CD4-positive, alpha-beta T cell treated with Interleukin-1 beta for 1 hour (primary cell): Measurements from ENCODE around the gene IL24.
"Not testable (repeated sequence)": the region's sequence is repeated elsewhere in the genome, so short reads cannot be mapped to it uniquely, and the experiment has no call there.

Experiments
- DNase-seq, 2 donors: peaks; one replicate each; pipeline ENCODE4 v3.0.0-alpha.2; 2020 to 2022

The IL24 gene, protein sequence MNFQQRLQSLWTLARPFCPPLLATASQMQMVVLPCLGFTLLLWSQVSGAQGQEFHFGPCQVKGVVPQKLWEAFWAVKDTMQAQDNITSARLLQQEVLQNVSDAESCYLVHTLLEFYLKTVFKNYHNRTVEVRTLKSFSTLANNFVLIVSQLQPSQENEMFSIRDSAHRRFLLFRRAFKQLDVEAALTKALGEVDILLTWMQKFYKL

DNA sequence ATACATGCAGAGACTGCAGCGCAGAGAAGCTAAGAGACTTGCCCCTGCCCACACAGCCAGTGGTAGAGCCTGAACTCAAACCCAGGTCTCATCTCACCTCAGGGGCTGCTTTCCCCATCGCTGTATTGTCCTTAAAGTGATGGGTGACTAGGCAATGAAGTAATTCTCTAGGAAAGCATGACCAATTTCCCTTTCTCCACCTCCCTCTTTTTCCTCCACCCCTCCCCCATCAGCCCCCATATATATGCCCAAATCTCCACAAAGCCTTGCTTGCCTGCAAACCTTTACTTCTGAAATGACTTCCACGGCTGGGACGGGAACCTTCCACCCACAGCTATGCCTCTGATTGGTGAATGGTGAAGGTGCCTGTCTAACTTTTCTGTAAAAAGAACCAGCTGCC is at the start of gene IL24:
IL24 (plus strand) TSS at position 269 of the 400 bp plus-strand sequence. CDS start 390 bp downstream, outside the sequence.
- DNase-seq, result no peak

DNA sequence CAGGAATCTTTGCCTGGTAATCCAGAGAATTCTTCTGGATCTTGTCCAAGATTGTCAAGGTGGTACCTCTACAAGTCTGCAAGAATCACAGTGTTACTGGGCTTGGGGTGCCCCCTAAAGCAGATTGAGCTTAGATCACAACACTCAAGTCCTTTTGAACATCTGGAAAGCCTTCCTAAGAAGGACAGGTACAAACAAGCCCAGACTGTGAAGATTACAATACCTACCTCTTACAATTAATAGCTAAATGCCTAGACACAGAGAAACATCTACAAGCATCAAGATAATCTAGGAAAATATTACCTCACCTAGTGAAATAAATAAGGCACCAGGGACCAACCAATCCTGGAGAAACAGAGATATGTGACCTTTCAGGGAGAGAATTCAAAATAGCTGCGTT is 49.3 kb upstream of the IL24 start:
- no peak for DNase-seq

DNA sequence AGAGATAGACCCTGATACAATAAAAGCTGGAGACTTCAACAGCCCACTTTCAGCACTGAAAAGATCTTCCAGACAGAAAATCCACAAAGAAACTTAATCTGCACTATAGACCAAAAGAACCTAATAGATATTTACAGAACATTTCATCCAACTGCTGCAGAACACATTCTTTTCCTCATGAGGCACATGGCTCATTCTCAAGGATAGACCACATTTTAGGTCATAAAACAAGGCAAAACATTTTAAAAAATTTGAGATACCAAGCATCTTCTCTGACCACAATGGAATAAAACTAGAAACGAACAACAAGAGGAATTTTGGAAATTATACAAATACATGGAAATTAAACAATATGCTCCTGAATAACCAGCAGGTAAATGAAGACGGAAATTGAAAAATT is 46.8 kb upstream of the IL24 start:
- DNase-seq, result no peak

DNA sequence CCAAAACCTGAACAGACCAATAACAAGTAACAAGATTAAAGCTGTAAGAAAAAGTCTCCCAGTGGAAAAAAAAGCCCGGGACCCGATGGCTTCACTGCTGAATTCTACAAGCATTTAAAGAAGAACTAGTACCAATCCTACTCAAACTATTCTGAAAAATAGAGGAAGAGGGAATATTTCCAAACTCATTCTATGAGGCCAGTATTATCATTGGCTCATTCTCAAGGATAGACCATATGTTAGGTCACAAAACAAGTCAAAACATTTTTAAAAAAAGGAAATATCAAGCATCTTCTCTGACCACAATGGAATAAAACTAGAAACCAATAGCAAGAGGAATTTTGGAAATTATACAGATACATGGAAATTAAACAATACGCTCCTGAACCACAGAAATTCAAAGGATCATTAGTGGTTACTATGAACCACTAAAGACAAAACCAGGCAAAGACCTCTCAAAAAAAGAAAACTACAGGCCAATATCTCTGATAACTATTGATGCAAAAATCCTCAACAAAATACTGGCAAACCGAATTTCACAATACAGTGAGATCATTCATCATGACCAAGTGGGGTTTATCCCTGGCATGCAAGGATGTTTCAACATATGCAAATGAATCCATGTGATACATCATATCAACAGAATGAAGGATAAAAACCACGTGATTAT is 45.8 kb upstream of the IL24 start:
- no peak for DNase-seq

DNA sequence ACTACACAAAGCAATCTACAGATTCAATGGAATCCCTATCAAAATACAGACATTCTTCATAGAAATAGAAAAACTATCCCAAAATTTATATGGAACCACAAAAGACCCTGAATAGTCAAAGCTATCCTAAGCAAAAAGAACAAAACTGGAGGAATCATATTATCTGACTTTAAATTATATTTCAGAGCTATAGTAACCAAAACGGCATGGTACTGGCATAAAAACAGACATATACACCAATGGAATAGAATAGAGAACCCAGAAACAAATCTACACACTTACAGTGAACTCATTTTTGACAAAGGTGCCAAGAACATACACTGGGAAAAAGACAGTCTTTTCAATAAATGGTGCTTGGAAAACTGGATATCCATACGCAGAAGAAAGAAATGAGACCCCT is 44.6 kb upstream of the IL24 start:
- DNase-seq, result not testable (repeated sequence)

DNA sequence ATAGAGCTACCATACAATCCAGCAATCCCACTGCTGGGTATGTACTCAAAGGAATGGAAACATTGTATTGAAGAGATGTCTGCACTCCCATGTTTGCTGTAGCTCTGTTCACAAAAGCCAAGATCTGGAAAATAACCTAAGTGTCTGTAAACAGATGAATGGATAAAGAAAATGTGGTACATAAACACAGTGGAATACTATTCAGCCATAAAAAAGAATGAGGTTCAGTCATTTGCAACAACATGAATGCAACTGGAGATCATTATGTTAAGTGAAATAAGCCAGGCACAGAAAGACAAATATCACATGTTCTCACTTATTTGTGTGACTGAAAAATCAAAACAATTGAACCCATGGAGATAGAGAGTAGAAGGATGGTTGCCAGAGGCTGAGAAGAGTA is 43.5 kb upstream of the IL24 start:
- DNase-seq, result not testable (repeated sequence)

DNA sequence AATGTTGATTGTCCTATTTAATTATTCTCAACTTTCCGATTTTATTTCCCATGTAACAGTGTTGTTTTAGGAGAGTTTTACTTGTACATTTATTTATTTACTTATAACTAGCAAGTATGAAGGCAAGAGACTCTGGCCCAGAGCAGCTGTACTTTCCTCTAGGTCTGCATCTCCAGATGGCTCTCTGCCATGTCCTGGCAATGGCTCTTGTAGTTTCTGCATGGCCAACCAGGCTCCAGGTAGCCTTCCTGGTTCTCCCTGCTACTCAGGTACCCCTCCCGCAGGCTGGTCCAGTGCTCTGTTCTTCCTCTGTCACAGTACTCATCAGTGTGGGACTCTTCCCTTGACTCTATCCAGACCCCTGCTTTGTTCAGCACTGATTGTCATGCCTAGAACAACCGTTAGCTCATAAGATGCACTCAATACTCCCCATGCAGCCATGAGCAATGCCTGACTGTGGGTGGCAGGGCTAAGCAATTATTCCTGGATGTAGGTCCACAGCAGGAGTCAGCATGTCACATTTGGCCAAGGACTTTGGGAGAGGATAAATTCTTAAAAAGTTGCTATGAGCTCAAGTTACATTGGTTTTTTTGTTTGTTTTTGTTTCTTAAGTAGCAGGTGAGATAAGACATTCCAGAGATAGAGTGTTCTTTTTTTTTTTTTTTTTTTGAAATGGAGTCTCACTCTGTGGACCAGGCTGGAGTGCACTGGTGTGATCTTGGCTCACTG is 42.7 kb upstream of the IL24 start:
- no peak for DNase-seq

DNA sequence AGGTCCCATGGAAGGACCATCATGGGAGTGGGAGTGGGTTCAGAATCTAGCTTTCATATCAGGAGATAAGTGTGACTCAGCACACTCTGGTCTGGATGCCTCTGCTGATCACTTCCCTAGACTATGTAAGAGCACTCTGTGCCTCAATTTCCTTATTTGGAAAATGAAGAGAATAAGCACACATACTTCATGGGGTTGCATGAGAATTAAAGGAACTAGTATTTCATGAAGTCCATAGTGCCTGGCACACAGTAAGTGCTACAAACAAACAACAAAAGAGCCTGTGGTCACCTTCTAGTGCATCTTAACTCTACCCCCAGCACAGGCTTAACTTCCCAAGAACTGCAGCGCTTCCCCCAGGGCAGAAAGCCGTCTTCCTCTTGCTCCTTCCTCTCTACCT is 41.4 kb upstream of the IL24 start:
- DNase-seq, result no peak

DNA sequence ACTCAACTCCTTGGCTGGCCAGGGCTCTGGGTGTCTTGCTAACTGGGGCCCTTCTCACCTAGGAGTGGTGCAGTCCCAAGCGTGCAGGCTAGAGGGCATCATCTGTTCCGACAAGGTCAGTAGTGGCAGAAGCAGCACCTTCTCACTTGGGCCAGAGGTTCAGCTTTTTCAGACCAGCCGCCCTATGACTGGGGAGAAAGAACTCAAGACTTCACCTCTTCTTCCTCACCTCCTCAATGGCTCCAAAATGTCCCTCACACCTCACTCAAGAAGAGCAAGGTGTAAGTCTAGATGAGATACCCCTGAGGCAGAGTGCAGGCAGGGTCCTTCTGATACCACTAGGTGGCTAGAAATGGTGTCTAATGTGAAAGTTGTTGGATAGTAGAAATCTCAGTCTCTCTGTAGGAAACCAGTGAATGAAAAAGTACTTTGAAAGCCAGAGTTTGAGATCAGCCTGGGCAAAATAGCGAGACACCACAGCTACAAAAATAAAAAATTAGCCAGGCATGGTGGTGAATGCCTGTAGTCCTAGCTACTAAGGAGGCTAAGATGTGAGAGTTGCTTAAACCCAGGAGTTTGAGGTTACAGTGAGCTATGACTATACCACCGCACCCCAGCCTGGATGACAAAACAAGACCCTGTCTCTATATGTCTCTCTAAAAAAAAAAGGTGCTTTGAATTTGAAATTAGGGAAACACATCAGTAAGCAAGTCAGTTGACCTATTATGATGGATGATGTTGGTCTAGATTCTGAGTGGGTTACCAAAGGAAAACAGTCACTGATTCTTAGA is 40.4 kb upstream of the IL24 start:
- DNase-seq, result peak; percentile 1 to 11

DNA sequence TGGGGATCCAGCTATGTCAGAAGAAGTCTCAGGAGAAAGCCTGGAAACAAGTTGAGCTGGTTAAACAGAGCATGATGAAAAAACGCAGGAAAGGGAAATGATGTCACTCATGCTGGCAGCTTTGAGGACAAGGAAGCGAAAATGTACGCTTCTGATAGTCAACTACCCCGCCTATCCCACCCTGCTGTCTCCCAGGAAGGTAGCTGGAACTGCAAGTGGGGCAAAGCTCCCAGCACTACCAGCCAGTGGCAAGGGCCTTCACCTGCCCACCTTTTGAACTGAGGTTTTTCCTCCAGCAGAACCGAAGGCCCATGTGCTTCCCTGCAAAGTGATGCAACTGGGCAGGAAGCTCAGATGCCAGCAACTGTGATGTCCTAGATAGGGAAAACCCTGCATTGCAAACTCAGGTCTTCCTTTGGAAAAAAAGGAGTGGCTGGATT is 38.1 kb upstream of the IL24 start:
- peak in 1 of 2 donors; percentile 7 for DNase-seq

DNA sequence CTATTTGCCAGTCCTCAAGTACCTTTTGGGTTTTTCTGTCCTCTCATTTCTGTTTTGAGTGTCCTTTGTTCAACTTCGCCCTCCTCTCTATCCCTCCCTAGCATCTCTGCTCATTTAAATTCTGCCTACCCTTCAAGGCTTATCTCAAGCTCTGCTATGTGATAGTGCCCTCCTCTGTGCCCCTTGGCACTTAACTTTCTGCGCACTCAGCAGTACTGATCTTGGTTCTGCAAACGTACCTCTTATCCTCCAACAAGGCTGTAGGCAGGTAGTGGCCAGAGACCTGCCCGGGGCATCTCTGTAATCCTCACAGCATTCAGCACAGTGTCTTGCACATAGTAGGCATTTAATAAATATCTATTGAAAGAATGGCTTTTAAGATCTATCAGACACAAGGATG is 37.1 kb upstream of the IL24 start:
- no peak for DNase-seq

DNA sequence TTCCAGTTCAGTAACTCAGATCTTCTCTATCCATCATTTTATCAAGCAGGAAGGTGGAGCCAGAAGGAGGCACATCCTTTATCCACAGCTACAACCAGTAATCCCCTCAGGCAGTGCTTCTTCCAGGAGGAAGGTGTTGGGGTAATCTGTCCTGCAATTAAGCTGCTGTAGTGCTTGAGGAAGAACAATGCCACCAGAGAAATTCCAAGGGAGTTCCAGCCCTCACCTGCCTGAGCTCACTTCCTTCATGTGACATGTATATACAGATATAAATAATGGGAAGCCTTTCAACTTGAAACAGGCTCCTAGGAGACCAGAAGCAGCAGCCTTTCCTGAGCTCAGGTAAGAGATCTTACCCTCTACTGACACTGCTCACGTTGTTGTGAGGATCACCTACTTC is 34.0 kb upstream of the IL24 start:
- DNase-seq, result no peak

DNA sequence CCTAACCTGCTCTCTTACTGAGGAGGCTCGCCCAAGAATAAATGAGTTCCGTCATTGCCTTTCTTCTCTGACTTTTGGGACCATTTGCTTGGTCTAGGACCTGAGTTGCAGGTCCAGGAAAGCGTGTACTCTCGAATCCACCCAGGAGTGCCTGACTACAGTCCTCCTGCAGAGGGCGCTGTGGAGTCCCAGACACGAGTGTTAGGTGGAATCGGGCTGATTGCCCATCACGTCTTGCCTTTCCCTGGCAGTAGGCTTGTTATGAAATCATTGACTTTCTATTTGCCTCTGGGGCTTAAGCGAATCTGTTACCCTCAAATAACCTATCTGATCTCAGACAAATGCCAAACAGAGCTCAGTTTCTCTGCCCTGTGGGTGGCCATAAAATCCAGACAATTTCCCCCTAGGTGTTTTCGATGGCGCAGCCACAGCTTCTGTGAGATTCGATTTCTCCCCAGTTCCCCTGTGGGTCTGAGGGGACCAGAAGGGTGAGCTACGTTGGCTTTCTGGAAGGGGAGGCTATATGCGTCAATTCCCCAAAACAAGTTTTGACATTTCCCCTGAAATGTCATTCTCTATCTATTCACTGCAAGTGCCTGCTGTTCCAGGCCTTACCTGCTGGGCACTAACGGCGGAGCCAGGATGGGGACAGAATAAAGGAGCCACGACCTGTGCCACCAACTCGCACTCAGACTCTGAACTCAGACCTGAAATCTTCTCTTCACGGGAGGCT is 32.1 kb upstream of the IL24 start, which contains the start of gene IL20:
IL20 (plus strand) TSS at position 685 of the 733 bp plus-strand sequence. CDS start 230 bp downstream, outside the sequence.
- peak; percentile 78 to 82 for DNase-seq

DNA sequence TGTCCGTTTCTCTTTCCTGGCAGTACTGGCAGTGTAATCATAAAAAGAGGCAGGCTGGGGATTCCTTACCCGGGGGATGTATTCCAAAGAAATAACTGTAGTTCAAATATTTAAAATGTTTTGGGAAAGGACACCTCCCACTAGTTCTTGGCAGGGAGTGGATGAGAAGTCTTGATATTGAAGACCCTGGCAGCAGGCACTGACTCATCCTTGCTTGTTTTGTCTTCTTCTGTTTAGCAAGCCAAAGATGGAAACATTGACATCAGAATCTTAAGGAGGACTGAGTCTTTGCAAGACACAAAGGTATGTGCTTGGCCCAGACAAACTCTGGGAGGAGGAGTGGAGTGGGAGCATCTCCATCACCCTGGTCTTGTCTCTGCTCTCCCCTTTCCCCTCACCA is 31.2 kb upstream of the IL24 start:
- DNase-seq, result no peak

DNA sequence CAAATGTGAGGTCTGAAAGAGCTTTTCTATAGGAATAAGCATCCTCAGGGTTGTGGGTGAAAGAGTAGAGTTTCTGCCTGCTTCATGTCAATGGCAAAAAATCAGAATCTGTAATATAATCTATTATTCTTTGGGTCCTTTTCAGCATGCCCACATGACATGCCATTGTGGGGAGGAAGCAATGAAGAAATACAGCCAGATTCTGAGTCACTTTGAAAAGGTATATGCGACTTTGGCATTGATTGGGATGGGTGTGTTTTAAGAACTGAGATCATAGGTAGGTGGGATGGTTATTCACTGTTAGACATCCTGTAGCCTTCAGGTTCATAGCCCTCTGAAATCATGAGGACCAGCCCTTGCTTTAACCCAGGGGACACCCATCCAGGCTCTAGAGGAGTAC is 30.0 kb upstream of the IL24 start:
- DNase-seq, result no peak

DNA sequence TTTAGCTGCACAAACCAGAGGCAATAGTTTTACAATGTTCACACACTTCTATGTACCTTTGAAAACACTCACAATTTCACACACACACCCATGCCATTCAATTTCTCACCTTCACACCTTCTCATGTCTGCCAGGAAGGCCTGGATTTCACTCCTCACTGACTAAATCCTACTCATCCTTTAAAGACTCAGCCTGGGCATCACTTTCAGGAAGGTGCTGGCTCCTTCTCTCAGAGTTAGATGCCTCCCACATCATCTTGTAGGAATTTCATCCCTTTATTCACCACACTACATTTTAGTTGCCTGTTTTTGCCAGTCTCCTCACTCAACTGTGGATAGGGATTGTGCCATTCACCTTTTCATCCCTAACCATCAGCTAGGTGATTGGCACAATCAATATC is 29.5 kb upstream of the IL24 start:
- DNase-seq, result no peak

DNA sequence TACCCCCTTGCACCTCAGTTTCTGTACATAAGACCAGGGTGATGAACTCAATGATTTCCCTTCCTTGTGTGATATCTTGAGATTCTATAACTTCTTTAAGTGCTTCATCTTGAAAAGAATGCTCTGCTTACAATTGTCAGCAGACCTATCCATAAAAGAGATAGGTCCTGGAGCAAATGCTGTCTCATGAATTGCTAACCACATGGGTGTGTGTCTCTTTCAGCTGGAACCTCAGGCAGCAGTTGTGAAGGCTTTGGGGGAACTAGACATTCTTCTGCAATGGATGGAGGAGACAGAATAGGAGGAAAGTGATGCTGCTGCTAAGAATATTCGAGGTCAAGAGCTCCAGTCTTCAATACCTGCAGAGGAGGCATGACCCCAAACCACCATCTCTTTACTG is 29.0 kb upstream of the IL24 start:
- DNase-seq, result no peak

DNA sequence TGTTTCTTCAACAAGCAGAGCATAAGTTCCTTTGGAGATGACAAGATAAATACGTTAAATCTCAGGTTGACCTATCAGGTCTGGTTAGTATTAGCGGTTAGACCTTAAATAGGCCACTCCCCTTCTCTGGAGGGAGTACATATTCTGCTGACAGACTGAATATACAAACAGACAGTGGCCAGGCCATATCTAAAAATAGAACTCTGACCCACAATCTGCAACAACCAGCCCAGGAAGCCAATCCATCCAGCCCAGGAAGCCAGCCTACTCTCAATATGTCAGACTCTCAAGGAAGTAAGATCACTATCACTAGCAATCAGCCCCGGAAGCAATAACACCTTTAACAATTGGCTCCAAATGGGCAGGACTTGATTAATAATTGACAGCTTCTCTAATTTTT is 25.1 kb upstream of the IL24 start:
- no peak for DNase-seq

DNA sequence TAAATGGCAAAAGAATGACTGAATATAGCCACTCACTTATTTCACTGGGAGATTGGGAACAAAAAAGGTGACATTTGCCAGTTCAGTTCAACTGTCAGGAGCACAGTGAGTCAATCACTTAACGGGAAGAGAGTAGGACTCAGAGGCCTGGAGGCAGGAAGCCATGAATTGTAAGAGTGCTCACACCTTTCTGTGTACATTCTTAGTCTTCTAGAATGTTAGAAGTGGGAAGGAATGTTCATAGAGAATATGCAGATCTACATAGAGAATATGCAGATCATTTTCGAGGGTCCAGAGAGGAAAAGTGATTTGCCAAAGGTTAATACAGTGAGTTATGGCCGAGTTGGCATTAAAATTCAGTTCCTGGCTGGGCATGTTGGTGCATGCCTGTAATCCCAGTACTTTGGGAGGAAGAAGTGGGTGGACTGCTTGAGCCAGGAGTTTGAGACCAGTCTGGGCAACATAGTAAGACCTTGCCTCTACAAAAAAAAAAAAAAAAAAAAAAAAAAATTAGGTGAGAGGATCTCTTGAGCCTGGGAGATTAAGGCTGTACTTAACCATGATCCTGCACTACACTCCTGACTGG is 23.5 kb upstream of the IL24 start:
- no peak for DNase-seq

DNA sequence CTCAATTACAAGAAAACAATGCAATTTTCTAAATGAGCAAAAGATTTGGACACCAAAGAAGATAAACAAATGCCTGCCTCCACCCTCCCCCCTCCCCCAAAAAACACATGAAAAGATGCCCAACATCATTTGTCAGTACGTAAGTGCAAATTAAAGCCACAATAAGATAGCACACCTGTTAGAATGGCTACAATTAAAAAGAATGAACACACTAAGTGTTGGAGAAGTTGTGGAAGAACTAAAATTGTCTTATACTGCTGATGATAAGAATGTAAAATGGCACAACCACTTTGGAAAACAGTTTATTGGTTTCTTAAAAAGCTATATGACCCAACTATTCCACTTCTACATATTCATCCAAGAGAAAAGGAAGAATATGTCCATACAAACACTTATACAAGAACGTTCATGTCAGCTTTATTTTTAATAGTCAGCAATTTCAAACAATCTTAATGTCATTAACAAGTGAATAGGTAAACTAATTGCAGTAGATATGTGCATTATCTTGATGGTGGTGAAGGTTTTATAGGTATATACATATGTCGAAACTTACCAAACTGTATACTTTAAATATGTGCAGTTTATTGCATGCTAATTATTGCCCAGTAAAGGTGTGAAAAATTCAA is 21.4 kb upstream of the IL24 start:
- no peak for DNase-seq

DNA sequence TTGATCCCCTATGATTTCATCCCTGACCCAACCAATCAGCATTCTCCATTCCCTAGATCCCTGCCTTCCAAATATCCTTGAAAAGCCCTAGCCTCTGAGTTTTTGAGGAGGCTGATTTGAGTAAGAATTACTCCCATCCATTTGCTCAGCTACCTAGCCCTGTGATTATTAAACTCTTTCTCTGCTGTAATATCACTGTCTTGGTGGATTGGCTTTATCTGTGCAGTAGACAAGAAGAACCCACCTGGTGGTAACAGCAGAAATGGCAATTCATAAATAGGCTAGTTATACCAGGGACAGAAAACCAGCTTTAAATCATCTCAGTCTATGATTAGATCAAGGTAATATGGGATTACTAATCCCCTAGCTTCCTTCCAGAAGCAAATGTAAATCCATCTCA is 18.8 kb upstream of the IL24 start:
- DNase-seq, result no peak

DNA sequence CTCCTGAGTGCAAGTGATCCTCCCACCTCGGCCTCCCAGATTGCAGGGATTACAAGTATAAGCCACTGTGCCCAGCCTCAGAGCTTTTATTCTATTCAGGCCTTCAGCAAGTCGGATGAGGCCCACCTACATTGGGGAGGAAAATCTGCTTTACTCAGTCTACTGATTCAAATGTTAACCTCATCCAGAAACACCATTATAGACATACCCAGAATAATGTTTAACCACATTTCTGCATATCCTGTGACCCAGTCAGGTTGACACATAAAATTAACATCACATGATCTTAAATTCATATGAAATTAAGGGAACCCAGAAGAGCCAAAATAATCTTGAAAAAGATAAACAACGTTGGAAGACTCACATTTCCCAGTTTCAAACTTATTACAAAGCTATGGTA is 16.9 kb upstream of the IL24 start:
- no peak for DNase-seq
